A172 (cell line): ENCODE data around the gene SLC18B1. TPM values are rescaled to one million over a fixed set of nuclear protein-coding genes. Genes with fewer than 3 reads are reported as not detected.

Experiments
- DNase-seq: peaks from one replicate; pipeline ENCODE4 v3.0.0-alpha.2; 2015; ENCODE audit warnings: low spot score
- total RNA-seq: library from RNA; depleted of rRNA; stranded (reverse); fragments of >200 nt; shearing (Covaris generic); gene quantifications from 2 replicates; pipeline ENCODE4 v1.2.3, GENCODE V29; 2014; rRNA removed

The SLC18B1 gene
- total RNA-seq, 1 experiment from 2014 or later = 7.3 TPM

- DNase-seq = no peak
Observed at GRCh38 chr6:132746048-132746447, 52.4 kb downstream of the SLC18B1 start.

GRCh38 chr6:132742495-132742894 lies 55.9 kb downstream of the SLC18B1 start:
- DNase-seq = no peak

DNA sequence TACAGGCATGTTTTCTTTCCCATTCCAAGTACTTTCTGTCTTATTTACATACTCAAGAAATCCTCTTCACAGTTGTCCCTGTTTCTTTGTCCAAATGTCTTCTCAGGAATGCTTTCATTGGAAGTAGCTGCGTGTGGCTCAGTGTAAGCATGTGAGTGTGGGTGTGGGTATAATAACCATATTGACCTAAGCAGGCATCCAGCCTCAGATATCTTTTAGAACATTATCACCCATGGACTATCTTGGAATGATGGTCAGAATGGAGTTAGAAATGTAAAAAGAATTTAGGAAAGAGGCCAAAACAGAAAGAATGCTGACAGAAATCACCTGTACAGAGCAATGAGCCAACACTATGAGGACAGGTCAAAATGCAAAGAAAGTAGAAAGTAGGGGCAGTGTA lies 57.2 kb downstream of the SLC18B1 start:
- DNase-seq = no peak

DNA sequence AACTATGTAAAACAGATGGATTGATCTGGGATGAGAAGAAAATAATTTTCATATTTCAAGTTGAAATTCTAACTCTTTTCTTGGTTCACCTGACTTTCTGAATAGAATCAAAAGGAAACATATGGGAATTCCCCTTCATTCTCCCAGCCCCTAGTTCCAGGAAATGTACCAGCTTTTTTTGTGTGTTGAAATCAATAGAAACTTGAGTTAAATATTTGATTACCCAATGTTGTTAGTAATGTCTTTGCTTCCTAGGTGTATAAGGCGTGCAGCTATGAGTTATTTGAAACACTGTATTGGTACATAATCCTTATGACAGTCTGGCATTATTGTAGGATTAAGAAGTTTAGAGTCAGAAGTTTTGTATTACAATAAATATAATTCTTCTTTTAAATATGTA lies 62.2 kb downstream of the SLC18B1 start:
- DNase-seq = no peak

- no peak for DNase-seq
Observed at GRCh38 chr6:132734694-132735236, 63.7 kb downstream of the SLC18B1 start.

DNA sequence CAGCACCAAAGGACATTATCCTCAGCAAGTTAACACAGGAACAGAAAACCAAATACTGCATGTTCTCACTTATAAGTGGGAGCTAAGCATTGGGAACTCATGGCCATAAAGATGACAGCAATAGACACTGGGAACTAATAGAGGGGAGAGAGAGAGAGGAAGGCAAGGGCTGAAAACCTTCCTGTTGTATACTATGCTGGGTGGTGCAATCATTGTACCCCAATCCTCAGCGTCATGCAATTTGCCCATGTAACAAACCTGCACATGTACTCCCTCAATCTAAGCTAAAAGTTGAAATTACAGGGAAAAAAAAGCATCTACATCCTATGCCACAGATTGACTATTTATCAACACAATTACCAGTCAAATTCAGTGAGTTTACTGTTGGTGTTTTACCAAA lies 64.6 kb downstream of the SLC18B1 start:
- DNase-seq = no peak

DNA sequence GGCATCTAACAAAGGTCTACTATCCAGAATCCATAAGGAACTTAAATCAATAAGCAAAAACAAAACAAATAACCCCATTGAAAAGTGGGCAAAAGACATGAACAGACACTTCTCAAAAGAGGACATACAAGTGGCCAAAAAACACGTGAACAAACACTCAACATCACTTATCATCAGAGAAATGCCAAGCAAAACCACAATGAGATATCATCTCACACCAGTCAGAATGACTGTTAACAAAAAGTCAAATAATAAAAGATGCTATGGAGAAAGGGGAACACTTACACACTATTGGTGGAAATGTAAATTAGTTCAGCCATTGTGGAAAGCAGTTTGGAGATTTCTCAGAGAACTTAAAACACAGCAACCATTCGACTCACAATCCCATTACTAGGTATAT lies 65.2 kb downstream of the SLC18B1 start:
- DNase-seq = no peak

DNA sequence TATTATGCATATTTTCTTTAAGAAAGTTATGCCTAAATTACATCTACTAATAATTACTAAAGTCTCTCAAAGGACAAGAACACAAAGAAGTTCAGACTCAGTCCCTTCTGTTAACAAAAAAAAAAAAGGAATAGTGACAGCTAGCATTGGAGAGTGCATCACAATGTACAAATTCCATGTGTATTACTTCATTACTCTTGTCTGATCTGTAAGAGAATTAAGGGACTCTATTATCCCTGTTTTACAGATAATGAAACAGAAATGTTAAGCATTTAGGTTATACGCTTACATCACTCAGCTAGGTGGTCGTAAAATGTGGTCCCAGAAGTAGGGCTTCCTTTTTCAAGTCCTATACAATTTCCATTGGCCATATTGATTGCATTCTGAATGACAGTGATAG lies 67.4 kb downstream of the SLC18B1 start:
- no peak for DNase-seq

DNA sequence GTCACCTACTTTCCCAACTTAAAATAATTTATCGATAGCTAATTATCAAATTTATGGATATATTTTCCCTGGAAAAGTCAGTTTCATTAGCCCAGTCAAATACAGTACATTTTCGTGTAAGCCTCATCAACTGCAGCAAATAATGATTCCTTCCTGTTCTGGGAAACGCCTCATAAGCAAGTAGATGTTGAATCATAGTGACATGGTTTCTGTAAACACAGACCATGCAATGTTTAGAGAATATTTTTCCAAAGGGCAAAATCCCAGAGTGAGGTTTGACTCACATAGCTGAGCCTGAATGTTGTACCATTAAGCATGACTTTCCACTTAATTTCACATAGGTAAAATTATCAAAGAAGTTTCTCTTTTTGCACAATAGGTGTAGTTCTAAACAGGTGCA lies 67.9 kb downstream of the SLC18B1 start:
- DNase-seq = peak; percentile 19

GRCh38 chr6:132728616-132729015 lies 69.8 kb downstream of the SLC18B1 start:
- no peak for DNase-seq

DNA sequence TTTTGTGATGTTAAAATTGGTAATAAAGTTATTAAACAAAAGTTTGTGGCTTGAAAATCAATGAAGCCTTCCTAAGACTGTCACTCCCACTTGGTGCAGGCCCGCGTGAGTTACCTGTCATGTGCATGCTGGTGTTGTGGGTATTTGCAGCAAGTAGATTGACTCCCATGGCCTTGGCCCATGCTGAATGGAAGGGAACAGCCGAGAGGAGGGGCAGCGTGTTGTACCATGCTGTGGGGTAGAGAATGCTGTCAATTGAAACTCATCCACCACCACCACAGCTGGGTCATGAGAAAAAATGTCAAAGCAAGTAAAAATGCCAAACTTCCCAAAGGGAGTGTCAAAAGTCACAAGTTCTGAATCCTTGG lies 71.8 kb downstream of the SLC18B1 start:
- no peak for DNase-seq

- no peak for DNase-seq
Observed at GRCh38 chr6:132725947-132726607, 72.4 kb downstream of the SLC18B1 start.

DNA sequence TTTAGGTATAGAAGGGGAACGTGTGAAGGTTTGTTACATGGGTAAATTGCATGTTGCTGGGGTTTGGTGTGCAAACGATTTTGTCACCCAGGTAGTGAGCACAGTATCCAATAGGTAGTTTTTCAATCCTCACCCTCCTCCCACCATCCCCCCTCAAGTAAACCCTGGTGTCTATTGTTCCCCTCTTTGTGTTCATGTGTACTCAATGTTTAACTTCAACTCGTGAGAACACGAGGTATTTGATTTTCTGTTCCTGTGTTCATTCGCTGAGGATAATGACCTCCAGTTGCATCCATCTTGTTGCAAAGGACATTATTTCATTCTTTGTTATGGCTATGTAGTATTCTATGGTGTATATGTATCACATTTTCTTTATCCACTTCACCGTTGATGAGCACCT lies 73.0 kb downstream of the SLC18B1 start:
- no peak for DNase-seq

- no peak for DNase-seq
Observed at GRCh38 chr6:132719736-132720448, 78.5 kb downstream of the SLC18B1 start.

Other genes starting within 250 kb of the SLC18B1 start
- gene TAAR8, start 246.0 kb downstream of the SLC18B1 start, total RNA-seq = not detected in 2 replicates
- not detected in 2 replicates for gene TAAR6, start 228.3 kb downstream of the SLC18B1 start, total RNA-seq
- not detected in 2 replicates for gene TAAR5, start 208.9 kb downstream of the SLC18B1 start, total RNA-seq
- not detected in 2 replicates for gene TAAR2, start 174.4 kb downstream of the SLC18B1 start, total RNA-seq
- not detected in 2 replicates for gene TAAR1, start 139.5 kb downstream of the SLC18B1 start, total RNA-seq
- gene VNN1, start 84.6 kb downstream of the SLC18B1 start, total RNA-seq = 0.31 and 0.71 TPM in 2 replicates
- gene VNN2, start 40.7 kb downstream of the SLC18B1 start, total RNA-seq = 0.19 TPM in 1 of 2 replicates, not detected in the other
- gene RPS12, start 15.9 kb upstream of the SLC18B1 start, total RNA-seq = 995 and 1,086 TPM in 2 replicates